Measurements from ENCODE around the gene MYL10.
"Not testable (repeated sequence)": the region's sequence is repeated elsewhere in the genome, so short reads cannot be mapped to it uniquely, and the experiment has no call there.

MYL10 gene

DNA sequence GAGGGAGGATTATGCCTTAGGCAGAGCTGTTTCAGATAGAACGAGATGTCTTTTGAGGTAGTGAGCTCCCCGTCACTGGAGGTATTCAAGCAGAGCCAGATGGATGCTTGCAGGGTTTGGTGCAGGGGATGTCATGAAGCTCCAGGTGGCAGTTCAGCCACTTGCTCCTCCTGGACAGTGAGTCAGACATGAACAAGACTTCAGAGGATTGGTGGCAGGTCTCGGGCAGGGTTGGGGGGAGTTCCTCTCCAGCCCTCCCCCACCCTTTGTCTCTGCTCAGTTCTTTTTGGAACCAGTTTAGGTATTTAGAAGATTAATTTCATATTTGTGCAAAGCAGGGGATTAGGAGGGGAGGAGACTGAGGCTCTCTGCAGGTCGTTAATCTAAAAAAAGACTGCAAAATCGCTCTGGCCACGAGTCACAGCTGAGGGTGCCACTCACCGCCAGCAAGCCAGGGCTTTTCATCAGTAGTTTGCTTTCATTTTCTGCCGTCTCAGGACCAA, 21.5 kb upstream of the MYL10 start:
- DNase-seq, result no peak

DNA sequence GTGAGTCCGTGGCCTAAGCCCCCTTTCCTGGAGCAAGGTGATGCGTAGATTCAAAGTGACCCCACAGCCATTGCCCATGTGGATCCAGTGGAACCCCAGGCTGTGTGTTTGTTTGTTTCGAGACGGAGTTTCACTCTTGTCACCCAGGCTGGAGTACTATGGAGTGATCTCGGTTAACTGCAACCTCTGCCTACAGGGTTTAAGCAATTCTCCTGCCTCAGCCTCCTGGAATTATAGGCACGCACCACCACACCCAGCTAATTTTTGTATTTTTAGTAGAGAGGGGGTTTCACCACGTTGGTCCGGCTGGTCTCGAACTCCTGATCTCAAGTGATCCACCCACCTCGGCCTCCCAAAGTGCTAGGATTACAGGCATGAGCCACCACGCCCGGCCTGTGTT, 18.8 kb upstream of the MYL10 start:
- DNase-seq, result not testable (repeated sequence)

DNA sequence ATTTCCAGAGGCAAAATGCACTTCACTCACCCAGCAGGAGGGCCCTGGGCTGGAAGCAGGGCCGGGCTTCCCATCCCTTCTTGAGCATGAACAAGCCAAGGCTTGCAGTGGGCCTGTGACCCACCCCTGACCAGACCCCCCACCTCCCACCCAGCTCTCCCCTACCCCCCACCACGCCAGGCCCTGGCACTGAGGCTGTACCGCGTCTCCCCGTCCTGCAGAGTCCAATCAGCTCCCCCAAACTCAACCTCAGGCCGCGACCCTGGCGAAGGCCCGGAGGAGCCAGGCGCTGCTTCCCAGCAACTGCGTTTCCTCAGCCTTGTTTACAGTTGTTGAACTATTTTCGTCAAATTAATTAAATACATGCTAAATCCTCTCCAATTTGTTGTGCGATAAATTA, 16.9 kb upstream of the MYL10 start:
- no peak for DNase-seq

DNA sequence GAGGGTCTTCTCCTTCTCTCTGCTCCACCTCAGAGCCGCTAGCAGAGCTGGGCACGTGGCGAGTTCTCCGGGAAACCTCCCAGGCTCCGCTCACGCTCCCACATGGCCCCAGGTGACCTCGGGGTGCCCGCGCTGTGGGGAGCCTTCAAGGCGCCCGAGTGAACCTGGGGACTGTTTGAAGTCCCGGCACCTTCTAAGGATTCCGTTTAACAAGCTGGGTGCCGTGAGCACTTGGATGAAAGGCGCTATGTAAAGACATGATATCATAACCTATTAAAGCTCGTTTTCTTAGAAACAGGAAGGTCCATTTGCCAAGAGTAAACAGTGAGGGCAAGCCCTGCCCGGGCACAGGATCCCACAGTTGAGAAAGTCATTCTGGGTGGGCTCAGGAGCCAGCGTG, 15.8 kb upstream of the MYL10 start:
- DNase-seq, result no peak

DNA sequence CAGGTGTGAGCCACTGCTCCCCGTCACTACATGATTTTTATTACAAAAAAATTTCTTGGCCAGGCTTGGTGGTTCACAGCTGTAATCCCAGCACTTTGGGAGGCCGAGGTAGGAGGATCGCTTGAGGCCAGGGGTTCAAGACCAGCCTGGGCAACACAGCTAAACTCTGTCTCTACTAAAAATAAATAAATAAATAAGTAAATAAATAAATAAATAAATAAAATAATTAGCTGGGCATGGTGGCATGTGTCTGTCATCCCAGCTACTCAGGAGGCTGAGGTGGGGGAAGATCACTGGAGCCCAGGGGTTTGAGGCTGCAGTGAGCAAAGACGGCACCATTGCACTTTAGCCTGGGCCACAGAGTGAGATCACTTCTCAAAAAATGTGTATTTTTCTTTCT, 10.0 kb upstream of the MYL10 start:
- not testable (repeated sequence) for DNase-seq

DNA sequence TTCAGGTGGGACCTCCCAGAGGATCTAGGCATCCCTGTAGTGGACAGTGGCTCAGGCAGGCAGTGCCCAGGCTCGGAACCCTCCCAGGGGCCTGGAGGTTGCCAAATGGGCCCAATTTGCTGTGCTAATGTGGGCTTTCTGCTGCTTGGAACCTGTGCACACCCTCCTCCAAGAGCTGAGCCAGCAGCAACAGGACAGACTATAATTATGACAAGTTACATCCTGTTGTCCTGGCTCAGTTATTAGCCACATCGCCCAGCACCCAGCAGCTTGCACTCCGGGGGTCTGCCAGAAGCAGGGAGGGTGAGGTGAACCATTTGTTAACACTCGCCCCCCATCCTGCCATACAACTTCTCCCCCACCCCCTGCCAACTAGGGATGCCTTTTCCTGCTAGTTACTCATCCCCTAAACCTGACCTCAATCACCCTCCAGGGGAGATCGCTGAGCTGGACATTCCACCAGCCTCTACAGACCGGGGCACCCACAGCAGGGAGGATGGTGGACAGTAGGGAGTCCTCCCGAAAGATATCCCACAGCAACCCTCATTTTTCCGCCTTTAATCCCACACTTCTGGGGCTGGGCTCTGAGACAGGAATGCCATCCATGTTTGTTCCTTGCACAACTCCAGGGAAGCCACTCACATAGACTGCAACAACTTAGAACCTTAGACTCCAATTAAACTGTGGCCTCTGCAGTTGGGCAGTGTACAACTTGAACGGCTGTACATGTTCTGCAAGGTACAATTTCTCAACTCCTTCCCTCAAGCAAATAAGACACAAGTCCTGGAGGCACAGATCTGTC, 7.9 kb upstream of the MYL10 start:
- DNase-seq, result no peak

DNA sequence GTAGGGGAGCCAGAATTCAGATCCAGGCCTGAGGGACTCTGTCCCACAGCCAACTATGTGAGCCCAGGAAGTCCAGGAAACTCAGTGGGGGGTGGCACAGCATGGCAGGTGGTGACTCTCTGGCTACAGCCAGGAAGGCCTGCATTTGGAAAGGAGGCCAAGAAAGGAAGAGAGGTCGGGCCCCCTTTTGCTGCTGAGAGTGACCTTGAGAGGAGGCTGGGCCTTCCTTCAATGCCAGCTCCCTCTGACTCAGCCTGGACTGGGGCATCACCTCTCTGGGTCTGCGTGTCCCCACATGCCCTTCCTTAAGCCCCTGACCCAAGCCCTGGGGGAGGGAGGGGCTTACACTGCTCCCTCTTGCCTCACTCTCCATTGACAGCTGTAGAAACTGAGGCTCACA, 6.4 kb upstream of the MYL10 start:
- no peak for DNase-seq

DNA sequence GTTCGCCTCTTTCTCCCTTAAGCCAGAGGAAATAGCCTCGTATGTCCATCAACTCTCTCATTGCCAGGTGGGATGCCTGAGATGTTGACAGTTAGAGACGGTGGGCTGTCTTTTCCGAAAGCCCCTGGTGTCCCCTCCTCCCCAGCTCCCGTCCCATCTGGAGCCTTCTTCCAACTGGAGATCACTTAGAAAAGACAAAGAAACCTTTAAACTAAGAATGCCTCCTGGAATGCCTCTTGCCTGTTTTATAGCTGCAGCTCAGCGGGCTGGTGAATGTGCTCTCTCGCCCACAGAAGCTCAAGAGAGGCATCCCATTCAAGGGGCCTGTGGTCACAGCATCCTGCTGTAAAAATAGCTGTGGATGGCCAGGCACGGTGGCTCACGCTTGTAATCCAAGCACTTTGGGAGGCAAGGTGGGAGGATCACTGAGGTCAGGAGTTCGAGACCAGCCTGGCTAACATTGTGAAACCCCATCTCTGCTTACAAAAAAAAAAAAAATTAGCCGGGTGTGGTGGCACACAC, 5.2 kb upstream of the MYL10 start:
- DNase-seq, result no peak

DNA sequence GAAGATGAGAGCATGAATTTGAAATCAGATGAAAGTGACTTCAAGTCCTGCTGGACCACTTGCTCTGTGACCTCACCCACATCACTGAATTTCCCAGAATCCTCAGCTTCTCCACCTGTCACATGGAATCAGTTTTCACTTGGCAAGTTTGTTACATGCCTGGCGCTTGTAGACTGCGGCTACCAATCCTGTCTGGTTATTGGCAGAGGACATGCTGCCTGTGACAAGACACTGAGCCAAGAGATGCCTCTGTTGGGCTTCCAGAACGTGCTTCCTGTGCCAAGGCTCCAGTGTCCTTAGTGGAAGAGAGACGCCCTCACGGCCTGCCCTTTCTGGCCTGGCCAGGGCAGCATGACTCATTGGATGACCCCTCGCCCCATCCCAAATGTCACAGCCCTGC, 4.4 kb upstream of the MYL10 start:
- DNase-seq, result no peak

DNA sequence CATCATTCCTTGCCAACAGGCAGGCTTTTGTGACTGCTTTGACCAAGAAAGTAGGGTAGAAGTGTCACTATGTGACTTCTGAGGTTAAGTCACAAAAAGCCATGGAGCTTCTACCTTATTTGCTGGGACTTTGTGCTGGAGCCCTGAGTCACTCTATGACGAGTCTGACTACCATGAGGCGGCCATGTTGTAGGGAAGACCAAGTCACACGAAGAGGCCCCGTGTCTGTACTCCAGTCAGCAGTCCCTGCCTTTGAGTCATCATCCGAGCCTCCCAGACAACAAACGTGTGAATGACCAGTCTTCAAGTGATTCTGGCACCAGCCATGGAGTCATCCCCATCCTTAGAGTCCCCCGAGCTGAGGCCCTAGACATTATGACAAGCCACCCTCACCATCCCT, 3.5 kb upstream of the MYL10 start:
- no peak for DNase-seq

DNA sequence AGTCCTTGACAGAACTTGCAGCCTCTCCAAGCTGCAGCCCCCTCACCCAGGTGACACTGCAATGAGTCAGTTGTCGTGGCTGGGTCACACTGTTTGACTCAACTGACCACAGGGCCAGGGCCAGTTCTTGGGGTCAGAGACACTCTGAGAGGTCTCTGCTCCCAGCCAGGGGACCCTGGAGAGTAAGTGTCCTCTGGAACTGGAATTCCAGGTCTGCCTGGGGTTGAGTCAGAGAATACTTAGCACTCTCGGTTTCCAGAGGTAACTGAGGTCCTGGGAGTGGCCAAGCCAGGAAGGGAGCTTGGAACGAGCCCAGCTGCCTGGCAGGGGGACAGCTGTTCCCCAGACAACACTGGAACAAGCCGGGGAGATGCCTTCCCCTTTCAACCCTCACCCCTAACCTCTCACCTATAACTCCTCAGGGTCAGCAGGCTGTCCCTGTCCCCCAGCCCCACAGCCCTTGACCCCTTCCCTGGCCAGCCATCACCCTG, 2.2 kb upstream of the MYL10 start:
- no peak for DNase-seq

DNA sequence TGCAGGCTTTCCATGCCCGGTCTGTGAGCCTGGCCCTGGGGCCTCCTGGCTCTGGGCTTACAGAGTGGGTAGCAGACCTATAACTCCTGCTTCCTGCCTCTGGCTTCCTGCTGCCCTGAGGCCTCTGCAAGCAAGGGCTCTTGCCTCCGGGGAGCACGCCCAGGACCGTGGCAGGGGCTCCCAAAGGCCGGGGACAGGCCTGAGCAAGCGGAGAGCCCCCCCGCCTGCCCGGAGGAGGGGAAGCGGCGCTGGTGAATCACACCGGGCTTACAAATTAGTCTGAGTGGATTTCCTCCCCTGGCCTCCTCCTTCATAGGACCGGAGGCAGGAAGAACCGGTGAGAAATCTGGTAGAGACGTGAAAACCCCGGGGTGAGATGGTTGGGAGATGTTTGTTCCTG, 1.5 kb upstream of the MYL10 start:
- DNase-seq, result no peak

DNA sequence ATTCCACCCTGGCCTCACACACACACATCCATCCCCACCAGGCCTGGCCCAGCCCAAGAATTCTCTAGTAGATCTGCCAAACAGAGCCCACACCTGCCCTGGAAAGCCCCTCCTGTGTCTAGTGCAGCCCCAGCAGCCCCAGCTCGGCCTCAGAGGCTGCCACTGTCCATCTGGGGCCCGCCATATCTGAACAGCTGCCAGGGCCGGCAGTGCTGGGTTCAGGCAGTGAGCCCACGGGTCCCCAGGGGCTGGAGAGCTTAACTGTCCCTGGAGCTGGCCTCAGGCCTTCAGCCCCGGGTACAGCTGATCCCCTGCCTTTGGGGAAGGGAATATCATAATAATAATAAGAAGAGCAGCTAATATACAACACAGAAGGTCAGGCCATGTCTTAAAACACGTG, 574 bp downstream of the MYL10 start:
- DNase-seq, result no peak

DNA sequence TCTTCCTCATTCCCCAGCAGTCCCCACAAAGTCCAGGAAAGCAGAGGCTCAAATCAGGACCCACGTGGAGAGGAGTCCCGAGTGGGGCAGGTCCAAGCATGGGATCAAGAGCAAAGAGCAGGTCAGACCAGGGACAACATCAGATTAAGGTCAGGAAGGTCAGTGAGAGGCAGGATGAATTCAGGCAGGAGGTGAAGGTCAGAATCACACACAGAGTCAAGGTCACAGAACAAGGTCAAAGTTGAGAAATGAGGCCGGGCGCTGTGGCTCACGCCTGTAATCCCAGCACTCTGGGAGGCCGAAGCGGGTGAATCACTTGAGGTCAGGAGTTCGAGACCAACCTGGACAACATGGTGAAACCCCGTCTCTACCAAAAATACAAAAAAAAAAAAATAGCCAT, 2.3 kb downstream of the MYL10 start:
- no peak for DNase-seq

DNA sequence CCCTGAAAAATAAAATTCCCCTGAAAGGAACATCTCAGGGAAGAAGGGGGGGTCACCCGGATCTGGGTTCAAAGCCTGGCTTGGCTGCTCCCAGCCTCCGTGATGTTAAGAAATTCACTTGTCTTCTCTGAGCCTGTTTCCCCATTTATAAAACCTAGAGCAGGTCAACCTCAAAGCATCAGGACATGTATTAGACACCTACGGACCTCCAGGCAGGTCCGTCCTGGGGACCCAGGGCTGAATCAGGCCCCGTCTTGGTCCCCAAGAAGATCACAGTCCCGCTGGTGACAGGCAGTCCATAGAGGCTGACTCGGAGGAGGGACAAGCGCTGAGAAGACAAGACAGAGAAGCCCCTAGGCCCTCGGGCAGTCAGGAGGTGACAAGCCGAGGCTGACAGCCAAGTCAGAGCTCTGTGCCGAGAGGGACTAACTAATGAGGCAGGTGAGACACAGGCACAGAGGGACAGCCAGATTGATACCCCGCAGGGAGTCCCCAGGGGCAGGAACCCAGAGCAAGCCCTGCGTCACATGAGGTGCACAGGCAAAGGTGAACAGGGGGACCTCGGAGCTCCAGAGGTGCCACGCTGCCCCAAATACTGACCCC, 2.9 kb downstream of the MYL10 start:
- no peak for DNase-seq

DNA sequence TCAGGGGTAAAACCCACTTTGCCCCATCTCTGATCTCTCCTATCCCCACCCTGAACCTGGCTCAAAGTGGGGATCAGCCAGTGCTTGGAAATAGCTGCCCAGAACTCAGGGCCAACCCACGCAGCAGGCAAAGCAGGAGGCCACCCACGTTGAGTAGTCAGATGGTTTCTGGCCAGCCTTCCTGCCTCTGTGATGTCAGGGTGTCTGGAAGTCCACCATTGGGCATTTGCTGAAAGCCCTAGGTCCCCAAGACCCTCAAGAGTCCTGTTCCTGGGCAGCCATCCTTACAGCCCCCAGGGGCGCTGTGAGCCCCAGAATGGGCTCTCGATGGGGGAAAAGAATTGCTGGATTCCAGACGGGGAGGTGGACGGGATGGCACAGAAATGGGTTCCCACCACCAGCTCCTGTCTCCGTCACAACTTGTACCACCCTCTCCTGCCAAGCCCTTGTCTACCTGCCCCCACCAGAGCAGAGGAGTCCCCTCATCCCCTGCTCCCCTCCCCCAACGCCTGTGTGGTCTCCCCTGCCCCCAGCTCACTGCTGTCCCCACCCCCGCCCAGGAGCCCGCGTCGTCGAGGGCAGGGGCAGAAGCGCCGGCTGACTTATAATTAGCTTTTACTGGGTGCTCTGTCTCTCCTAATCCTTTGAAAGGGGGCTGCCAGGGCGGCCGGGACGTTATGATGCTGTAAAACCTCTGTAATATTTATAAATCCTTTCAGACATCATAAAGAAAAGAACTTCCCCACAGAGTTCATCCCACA, 3.9 kb downstream of the MYL10 start:
- DNase-seq, result no peak

DNA sequence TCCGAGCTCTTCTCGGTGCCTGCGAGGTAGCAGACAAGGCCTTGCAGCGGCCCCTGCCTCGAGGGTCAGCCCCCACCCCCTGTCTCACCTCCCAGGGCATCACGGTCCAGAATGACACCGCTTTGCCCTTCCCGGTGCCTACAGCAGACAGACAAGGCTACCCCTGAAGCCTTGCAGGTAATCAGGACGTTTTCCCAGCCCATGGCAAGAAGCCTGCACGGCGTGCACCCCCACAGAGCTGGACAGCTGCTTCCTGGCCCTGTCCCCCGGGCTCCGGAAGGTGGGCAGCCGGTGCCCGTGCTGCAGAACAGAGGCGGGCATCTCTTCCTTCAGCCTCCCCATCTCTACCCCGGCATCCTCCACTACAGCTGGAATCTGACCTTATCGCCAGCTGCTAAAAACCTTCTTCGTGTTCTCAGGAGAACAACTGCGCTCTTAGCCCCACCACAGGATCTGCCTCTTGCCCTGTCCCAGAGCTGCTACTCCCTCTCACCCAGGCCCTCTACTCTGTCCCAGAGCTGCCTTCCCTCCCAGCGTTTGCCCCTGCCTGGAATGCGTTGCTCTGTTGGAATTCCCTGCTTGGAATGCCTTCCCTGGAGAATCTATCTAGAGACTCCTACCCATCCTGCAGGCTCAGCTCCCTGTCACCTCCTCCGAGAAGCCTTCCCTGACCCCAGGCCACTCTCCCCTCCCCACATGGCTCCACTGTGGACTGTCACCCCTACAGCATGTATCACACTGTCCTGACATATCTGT, 4.7 kb downstream of the MYL10 start:
- no peak for DNase-seq

DNA sequence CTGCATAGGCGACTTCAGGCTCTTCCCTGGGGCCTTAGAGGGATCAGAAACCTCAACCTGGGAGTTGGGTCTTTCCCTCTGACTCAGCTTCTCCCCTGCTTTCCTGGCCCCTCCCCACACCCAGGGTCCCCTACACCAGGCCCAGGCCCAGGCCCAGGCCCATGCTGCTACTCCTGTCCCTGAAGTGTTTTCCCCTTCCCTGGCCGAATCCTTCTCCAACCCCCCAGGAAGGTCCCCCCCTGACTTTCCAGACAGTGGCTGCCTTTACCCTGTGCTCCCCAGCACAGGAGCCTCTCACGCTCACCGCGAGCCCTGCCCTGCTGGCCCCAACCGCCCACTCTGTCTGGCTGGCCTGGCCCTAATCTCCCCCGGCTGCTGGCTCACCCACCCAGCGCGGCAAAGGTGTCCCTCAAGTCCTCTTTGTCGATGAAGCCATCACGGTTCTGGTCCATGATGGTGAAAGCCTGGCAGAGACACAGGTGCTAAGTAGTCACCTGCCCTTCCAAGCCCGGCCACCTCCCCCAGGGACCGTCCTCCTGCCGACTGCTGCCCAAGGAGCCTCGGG, 6.4 kb downstream of the MYL10 start:
- DNase-seq, result no peak

DNA sequence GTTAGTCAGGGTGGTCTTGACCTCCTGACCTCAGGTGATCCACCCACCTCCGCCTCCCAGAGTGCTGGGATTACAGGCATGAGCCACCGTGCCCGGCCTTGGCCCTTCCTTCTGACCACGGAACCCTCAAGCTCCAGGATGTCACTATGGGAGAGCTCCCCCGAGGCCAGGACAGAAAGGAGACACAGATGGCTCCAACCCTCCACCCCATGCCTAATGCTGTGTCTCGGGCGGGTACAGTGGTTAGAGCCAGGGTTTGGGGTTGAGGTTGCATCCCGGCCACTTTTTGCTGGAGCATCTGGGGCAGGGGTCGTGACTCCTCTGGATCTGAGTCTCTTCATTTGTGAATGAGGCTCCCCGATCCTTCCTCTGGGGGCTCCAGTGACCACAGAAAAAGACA, 8.1 kb downstream of the MYL10 start:
- DNase-seq, result no peak

DNA sequence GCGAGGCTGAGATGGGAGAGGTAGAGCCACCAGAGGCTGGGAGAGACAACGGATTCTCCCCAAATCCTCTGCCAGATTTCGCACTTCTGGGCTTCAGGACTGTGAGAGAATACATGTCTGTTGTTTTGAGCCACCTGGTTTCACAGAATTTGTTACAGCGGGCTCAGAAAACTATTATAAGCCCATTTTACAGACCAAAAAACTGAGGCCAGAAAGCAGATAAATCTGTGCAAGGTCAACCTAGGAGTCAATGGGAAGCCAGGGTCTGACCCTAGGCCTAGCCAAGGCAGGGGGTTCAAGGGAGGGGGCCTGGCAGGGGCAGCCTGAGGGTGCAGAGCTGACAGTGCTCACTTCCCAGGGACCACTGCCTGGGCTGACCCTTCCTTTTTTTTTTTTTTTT, 8.7 kb downstream of the MYL10 start:
- no peak for DNase-seq

DNA sequence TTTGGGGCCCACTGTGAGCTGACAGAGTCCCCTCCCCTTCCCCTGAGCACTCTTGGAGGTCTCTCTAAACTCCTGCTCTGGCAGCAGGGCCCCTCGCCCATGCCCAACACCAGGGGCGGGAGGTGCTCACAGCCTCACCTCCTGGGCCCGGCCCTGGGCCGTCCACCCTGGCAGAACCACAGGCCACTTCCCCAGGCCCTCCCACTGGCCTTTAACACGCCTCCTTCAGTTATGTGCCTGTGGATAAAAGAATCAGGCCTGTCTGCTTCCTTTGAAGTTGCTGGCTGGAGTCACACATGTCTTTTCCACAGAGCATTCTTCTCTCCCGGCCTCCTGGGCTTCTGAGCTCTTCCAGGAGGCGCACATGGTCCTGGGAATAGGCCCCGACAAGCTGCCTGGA, 10.2 kb downstream of the MYL10 start:
- no peak for DNase-seq

DNA sequence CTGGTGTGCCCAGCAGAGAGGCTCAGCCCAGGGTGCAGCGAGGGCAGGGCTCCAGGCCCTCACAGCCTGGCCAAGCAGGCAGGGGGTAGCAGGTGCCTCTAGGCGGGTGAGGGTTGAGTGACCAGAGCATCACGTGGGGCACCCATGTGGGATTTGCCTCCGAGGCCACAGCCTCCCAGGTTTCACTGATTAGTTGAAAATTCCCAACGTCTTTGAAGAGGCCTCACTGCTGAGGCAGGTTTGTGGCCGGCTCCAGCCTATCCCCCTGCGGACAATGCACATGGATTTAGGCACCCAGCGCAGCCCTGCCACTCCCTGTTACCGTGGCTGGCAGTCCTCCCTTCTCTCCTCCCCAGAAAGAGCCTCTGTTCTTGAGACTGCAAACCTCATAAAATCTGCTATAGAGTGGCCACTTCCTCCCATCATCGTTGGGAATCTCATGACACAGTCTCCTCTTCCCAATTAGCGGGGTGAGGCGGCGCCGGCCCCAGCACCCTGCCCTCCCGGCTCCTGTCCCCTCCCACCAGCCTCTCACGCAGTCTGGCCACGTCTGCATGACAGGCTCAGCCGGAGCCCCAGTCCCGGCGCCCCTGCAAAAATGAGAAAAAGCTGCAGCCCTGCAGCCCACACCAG, 10.8 kb downstream of the MYL10 start:
- DNase-seq, result no peak

Data from NCI-H1436 (cell line).